GM21786 (cell line): ENCODE data around the gene KCNQ1OT1.

Experiments used
- ATAC-seq: cut with Tn5 transposase; IDR thresholded peaks from one replicate; pipeline ENCODE4 v1.9.1; 2021; ENCODE audit not compliant: unreplicated experiment

KCNQ1OT1 gene

DNA sequence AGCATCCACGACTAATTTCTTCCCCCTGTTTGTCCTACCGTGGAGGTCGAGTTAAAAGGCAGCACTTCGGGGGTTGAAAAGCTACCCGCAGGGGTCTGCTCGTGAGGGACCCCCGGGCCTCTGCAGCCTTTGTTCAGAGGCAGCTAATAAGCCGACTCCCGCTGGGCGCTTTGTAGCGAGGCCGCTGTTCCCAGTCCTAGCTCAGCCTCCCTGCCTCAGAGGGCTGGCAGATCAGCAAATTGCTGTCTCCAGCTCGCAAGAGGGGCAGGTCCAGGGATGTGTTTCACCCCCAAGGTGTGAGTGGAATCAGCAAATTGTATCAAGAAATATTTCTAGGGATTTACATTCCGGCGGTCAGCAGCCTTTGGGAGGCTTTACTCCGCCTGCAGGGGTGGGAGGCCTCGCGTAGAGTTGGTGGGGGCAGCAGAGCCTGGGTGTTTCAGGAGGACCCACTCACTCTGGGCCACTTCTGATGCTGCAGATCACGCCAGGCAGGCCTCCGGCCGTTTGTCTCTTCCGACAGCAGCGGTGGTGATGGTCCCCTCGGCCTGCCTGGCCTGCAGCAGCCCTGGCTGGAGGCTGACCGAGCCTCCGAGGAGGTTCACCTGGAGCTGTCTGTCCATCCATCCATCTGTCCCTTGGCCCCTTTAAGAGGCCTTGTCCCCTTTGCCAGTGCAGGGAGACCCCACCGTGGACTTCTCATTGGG is 21.6 kb upstream of the KCNQ1OT1 start:
- ATAC-seq = no peak

DNA sequence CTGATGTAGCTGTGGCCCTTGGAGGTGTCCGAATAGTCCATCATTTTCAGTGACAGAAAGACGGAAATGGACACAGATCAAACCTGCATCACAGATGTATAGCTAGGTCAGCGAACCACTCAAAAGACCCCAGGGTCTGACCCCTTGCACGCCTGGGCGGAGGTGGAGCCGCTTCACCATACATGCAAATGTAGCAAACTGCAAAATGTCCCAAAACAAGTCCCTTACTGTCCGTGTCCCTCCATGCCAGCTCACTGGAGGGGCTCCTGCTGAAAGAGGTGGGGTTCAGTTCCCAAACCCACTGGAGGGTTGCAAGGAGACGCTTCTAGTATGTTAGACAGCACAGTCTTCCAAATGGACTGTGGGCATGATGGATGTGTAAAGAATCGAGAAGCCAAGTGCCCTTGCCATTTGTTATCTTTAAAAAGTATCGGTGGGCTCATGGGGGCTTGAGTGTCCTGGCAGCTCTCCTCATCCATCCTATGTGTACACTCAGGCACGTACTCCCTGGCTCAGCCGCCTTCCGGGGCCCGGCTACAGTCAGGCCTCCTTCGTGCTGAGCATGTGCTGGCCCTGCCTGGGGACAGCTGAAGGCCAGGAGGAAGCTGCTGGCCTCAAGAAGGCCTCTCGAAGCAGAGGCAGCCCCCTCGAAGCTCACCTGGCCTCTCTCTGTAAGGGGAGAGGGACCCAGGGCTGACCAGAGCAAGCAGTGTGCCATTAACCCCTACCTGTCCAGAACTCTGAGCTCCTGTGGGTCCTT is 20.2 kb upstream of the KCNQ1OT1 start:
- ATAC-seq = no peak

GRCh38 chr11:2718817-2719438 is 19.1 kb upstream of the KCNQ1OT1 start:
- ATAC-seq = no peak

- no peak for ATAC-seq
These were observed 17.9 kb upstream of the KCNQ1OT1 start for GRCh38 chr11:2717561-2718325.

GRCh38 chr11:2716376-2717095 is 16.7 kb upstream of the KCNQ1OT1 start:
- ATAC-seq = no peak

- ATAC-seq = no peak
These were observed 16.0 kb upstream of the KCNQ1OT1 start for GRCh38 chr11:2715716-2716350.

DNA sequence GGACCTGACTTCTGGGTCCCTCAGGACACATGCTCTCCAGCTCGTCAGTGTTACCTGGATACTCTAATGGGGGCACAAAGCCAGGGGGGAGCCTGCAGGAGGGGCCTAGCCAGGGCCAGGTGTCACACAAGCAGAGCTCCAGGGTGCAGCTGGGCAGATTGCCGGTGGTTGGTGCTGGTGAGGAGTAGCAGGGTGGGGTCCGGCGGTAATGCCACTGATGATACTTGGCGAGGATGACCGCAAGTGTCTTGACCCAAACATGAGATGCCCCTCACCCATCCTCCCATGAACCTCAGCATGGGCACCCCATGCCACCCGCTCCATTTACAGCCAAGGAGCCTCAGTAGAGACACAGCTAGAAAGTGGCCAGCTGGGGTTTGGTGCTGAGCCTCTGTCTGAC is 15.1 kb upstream of the KCNQ1OT1 start:
- ATAC-seq = no peak

GRCh38 chr11:2714463-2714800 is 14.6 kb upstream of the KCNQ1OT1 start:
- no peak for ATAC-seq

GRCh38 chr11:2713661-2714462 is 14.1 kb upstream of the KCNQ1OT1 start:
- ATAC-seq = no peak

GRCh38 chr11:2713094-2713493 is 13.3 kb upstream of the KCNQ1OT1 start:
- ATAC-seq = no peak

DNA sequence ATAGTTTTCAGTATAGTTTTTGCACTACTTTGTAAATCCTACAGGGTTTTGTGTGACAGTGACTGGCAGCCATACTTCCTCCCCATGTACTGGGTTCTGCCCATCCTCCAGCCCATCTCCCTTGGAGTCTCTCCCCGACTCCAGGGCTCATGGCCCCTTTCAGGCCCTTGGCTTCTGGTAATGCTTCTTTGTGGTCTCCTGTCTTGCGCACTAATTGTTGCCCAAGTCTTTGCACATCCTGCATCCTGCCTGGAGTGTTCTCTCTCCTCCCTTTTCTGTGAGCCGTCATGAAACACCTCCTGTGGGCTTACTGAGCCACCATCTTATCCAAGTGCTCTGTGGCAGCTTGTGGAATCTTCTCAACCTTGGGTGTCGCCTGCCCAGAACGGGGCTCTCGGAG is 11.4 kb upstream of the KCNQ1OT1 start:
- ATAC-seq = no peak

DNA sequence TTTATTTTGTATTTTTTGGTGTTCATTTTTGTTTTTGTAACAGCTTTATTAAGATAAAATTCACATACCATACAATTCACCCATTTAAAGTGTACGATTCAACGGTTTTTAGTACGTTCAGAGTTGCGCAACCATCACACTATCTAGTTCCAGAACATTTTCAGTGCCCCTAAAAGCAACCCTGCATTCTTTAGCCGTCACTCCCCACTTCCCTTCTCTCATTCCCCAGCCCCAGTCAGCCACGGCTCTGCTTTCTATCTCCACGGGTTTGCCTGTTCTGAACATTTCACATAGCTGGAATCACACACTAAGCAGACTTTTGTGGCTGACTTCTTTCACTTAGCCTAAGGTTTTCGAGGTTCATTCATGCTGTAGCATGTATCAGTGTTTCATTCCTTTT is 9.6 kb upstream of the KCNQ1OT1 start:
- ATAC-seq = no peak

GRCh38 chr11:2708757-2709281 is 9.0 kb upstream of the KCNQ1OT1 start:
- no peak for ATAC-seq

DNA sequence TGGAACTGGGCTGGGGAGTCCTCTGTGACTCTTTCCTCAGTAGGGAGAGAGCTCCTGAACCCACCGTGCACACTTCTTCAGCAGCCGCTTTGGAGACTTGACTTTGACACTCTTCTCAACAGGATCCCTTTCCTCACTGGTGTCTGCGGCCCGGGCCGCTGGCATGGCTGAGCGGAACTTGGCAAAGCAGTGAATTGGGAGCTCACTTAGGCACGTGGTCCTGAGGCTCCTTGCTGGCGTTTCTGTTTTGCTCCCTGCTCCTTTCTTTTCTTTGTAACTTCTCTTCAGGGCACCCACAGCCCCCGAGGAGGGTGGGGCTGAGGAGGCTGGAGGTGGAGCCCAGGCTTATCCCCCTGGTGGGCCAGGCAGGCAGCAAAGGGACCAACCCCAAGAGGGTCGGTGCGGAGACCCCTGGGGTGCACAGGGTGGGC is 8.4 kb upstream of the KCNQ1OT1 start:
- ATAC-seq = no peak

- no peak for ATAC-seq
These were observed 7.9 kb upstream of the KCNQ1OT1 start for GRCh38 chr11:2707736-2708135.

DNA sequence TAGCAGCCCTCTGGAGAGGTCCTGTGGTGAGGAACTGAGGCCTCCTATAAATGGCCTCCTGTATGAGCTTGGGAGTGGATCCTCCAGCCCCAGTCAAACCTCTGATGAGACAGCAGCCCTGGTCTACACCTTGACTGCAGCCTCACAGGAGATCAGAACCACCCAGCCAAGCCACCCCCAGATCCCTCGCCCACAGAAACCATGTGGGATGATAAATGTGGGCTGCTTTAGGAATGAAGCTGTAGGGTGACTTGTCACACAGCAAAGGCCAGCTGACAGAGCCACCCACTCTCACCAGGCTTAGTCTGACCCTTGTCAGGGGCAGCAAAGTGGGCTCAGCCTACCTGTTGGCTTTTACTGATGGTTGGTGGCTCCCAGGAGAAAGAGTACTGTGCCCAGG is 6.5 kb upstream of the KCNQ1OT1 start:
- no peak for ATAC-seq

GRCh38 chr11:2704896-2705606 is 5.3 kb upstream of the KCNQ1OT1 start:
- ATAC-seq = no peak

DNA sequence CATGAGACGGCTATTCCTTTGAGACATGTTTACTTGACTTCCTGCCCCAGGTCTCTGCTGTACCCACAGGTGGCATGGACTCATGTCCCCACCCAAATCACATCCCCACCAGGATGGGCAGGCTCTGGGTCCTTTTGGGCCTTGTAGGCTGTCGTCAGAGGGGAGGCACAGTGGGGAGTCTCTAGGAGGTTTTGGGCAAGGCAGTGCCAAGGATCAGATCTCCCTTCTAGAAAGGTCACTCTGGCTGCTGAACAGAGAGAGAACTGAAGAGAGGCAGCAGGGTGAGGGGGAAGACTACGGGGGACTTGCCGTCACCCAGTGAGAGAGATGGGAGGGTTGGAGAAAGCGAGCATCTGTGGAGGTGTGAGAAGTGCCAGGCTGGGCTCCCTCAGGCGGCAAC is 4.6 kb upstream of the KCNQ1OT1 start:
- ATAC-seq = no peak
